SK-N-SH (cell line): Measurements from ENCODE around the gene IFNG-AS1. TPM values are rescaled to one million over a fixed set of nuclear protein-coding genes. Genes with fewer than 3 reads are reported as not detected.

ENCODE experiments used
- CTCF ChIA-PET: fragments of 300-600, 350-600 bp; formaldehyde crosslinking; extraction: SDS; loops from one replicate; lab custom pipeline; 2021; lab: Yijun Ruan, JAX
- POLR2A ChIA-PET: fragments of 350-600 bp; sonication (Branson Sonifier 250); formaldehyde crosslinking; extraction: SDS; loops from one replicate; lab custom pipeline; 2020; ENCODE audit warnings: antibody characterized with exemption, inconsistent platforms; lab: Yijun Ruan, JAX
- DNase-seq: peaks from one replicate; pipeline ENCODE4 v3.0.0; 2012
- H2AFZ ChIP-seq: fragments of 200-600 bp; sonication (generic); 2 replicates; pipeline ENCODE4 v1.8.1; 2016; ENCODE audit warnings: antibody characterized with exemption, mild to moderate bottlenecking, low read depth
- H3F3A ChIP-seq: fragments of 200-600 bp; sonication (generic); replicated peaks from 2 replicates; pipeline ENCODE3; 2016; ENCODE audit warnings: antibody characterized with exemption, mild to moderate bottlenecking; ENCODE audit not compliant: insufficient read depth
- H3K27ac ChIP-seq, 2 experiments: fragments of 200-500 bp in 1 of 2; fragments of 200-600 bp in 1 of 2; sonication (Bioruptor generic) in 1 of 2; sonication (generic), shearing (Covaris generic) in 1 of 2; 2 replicates each; pipeline versions ENCODE4 v1.5.1 to v1.6.1; 2014 to 2016; ENCODE audit warnings: low read depth in 2 of 2, inconsistent platforms in 1 of 2, low read length in 1 of 2, mild to moderate bottlenecking in 1 of 2, mixed read lengths in 1 of 2
- H3K27me3 ChIP-seq: fragments of 200-600 bp; sonication (generic), shearing (Covaris generic); 2 replicates; pipeline ENCODE4 v1.6.1; 2016; ENCODE audit warnings: mixed run types; ENCODE audit not compliant: insufficient read depth
- H3K36me3 ChIP-seq, 2 experiments: fragments of 200-500 bp in 1 of 2; fragments of 200-600 bp in 1 of 2; sonication (Bioruptor generic) in 1 of 2; sonication (generic) in 1 of 2; replicated peaks in 1 of 2; 2 replicates each; pipeline versions ENCODE3 to v1.5.1; 2014 to 2016; ENCODE audit warnings: low read length in 1 of 2, mild to moderate bottlenecking in 1 of 2; ENCODE audit not compliant: insufficient read depth in 2 of 2, control insufficient read depth in 1 of 2
- H3K4me1 ChIP-seq, 2 experiments: fragments of 200-500 bp in 1 of 2; fragments of 200-600 bp in 1 of 2; sonication (Bioruptor generic) in 1 of 2; sonication (generic), shearing (Covaris generic) in 1 of 2; 2 replicates each; pipeline versions ENCODE4 v1.5.1 to v1.6.1; 2014 to 2016; ENCODE audit warnings: low read depth in 1 of 2, low read length in 1 of 2, mixed run types in 1 of 2; ENCODE audit not compliant: insufficient read depth in 2 of 2, control insufficient read depth in 1 of 2
- H3K4me2 ChIP-seq: fragments of 200-600 bp; sonication (generic), shearing (Covaris generic); 2 replicates; pipeline ENCODE4 v1.6.1; 2017; ENCODE audit warnings: mixed run types
- H3K4me3 ChIP-seq, 2 experiments: fragments of 200-500 bp in 1 of 2; fragments of 200-600 bp in 1 of 2; sonication (Bioruptor generic) in 1 of 2; sonication (generic), shearing (Covaris generic) in 1 of 2; 2 replicates each; pipeline versions ENCODE4 v1.5.1 to v1.8.1; 2014 to 2016; ENCODE audit warnings: low read depth in 2 of 2, inconsistent platforms in 1 of 2, low read length in 1 of 2, mild to moderate bottlenecking in 1 of 2, mixed read lengths in 1 of 2, moderate library complexity in 1 of 2
- H3K79me2 ChIP-seq: fragments of 200-600 bp; sonication (generic); 2 replicates; pipeline ENCODE4 v1.8.1; 2017; ENCODE audit warnings: mild to moderate bottlenecking; ENCODE audit not compliant: insufficient read depth
- H3K9ac ChIP-seq: fragments of 200-600 bp; sonication (generic); 2 replicates; pipeline ENCODE4 v1.6.1; 2017; ENCODE audit warnings: mixed run types
- H3K9me2 ChIP-seq: fragments of 200-600 bp; sonication (generic); 2 replicates; pipeline ENCODE4 v1.6.1; 2017; ENCODE audit warnings: mixed run types
- H3K9me3 ChIP-seq: fragments of 200-600 bp; sonication (generic); 2 replicates; pipeline ENCODE4 v1.6.1; 2017; ENCODE audit warnings: mixed run types, mild to moderate bottlenecking, moderate library complexity
- H4K20me1 ChIP-seq: fragments of 200-600 bp; sonication (generic); 2 replicates; pipeline ENCODE4 v1.6.1; 2017; ENCODE audit warnings: mild to moderate bottlenecking, mixed run types; ENCODE audit not compliant: insufficient read depth
- CHD2 ChIP-seq: fragments of 150-350 bp; IDR thresholded peaks from 2 replicates; pipeline ENCODE4 v1.6.1; 2018; ENCODE audit warnings: low read length; ENCODE audit not compliant: partially characterized antibody
- EP300 ChIP-seq, 2 experiments: IDR thresholded peaks; 2 replicates each; pipeline versions ENCODE4 v1.4.0 to v1.6.1; 2012; ENCODE audit warnings: borderline replicate concordance in 1 of 2, low read depth in 1 of 2, low read length in 1 of 2
- EZH2phosphoT487 ChIP-seq: fragments of 200-600 bp; sonication (generic); IDR thresholded peaks from 2 replicates; pipeline ENCODE4 v1.6.1; 2017; ENCODE audit warnings: low read depth, mixed run types, mild to moderate bottlenecking, antibody characterized with exemption, moderate library complexity, borderline replicate concordance
- FOSL2 ChIP-seq: IDR thresholded peaks from 2 replicates; pipeline ENCODE4 v1.4.0; 2012; ENCODE audit warnings: low read depth, mild to moderate bottlenecking, moderate library complexity, borderline replicate concordance
- FOXJ3 ChIP-seq: sonication (generic); formaldehyde crosslinking; IDR thresholded peaks from 2 replicates; pipeline ENCODE4 v1.5.1; 2020; ENCODE audit warnings: mild to moderate bottlenecking, missing genetic modification reagents
- FOXM1 ChIP-seq: IDR thresholded peaks from 2 replicates; pipeline ENCODE4 v1.4.0; 2012; ENCODE audit warnings: low read depth, mild to moderate bottlenecking
- GATA2 ChIP-seq: sonication (generic); formaldehyde crosslinking; IDR thresholded peaks from 2 replicates; pipeline ENCODE4 v1.5.0; 2020; ENCODE audit warnings: mild to moderate bottlenecking, missing genetic modification reagents
- JUND ChIP-seq: IDR thresholded peaks from 2 replicates; pipeline ENCODE4 v1.4.0; 2012
- MEF2A ChIP-seq: IDR thresholded peaks from 2 replicates; pipeline ENCODE4 v1.4.0; 2012; ENCODE audit warnings: low read depth, borderline replicate concordance
- MXI1 ChIP-seq: IDR thresholded peaks from 2 replicates; pipeline ENCODE4 v1.6.1; 2012; ENCODE audit warnings: mild to moderate bottlenecking, low read depth, low read length, improper control_type of control experiment
- POLR2AphosphoS5 ChIP-seq: IDR thresholded peaks from 2 replicates; pipeline ENCODE4 v1.6.1; 2012; ENCODE audit warnings: low read depth, low read length
- RCOR1 ChIP-seq: fragments of 150-350 bp; IDR thresholded peaks from 2 replicates; pipeline ENCODE4 v1.6.1; 2017; ENCODE audit warnings: antibody characterized with exemption, low read length
- RFX5 ChIP-seq: IDR thresholded peaks from 2 replicates; pipeline ENCODE4 v1.6.1; 2012; ENCODE audit warnings: mild to moderate bottlenecking, improper control_type of control experiment, low read length
- RXRA ChIP-seq: IDR thresholded peaks from 2 replicates; pipeline ENCODE4 v1.4.0; 2012; ENCODE audit warnings: low read depth, mild to moderate bottlenecking, borderline replicate concordance
- SMC3 ChIP-seq: IDR thresholded peaks from 2 replicates; pipeline ENCODE4 v1.6.1; 2012; ENCODE audit warnings: low read depth, low read length, improper control_type of control experiment
- WGBS: methylation state at CpG from one replicate; pipeline ENCODE4 v1.1.6; 2017; ENCODE audit warnings: low lambda C conversion rate; 5-methylcytosine and 5-hydroxymethylcytosine counted together
- polyA plus RNA-seq, 3 experiments: library from polyadenylated mRNA; depleted of rRNA; stranded (reverse); fragments of >200 nt; gene quantifications; 2 replicates each; pipeline ENCODE4 v1.2.3, GENCODE V29; 2012
- TF ChIP-seq, protein P1 (sequence below): fragments of 200-600 bp; sonication (generic); IDR thresholded peaks from 2 replicates; pipeline ENCODE4 v1.6.1; 2017; ENCODE audit warnings: antibody characterized with exemption, mild to moderate bottlenecking, moderate library complexity
- TF ChIP-seq, protein P2 (sequence below): fragments of 150-350 bp; IDR thresholded peaks from 2 replicates; pipeline ENCODE4 v1.6.1; 2016; ENCODE audit warnings: mild to moderate bottlenecking, low read depth, low read length

Gene IFNG-AS1
- polyA plus RNA-seq, 1 of the 3 experiments (the other 2 are of a cell fraction), result not detected

DNA sequence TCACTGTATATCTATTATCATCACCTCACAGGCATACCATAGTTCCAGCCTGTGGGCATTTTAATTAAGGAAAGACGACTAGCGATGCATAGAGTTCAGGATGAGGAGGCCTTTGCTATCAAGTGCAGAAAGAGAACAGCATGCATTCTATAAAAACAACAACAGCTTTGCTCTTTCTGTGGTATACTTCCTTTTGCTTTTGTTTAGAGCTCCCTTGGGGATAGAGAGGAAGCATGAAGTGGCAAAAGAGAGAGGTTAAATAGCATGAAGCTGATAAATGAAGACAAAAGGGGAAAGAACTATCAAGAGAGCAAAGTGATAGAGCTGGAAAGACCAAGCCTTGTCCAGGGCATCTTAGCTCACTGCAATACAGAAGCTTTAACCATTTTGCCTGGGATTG lies 23.5 kb downstream of the IFNG-AS1 start:
- no peaks in the 10 kb centered on the region for H4K20me1 ChIP-seq
- H3K9ac ChIP-seq, result no peak overlapping the region
- H3K36me3 ChIP-seq, result no peaks in the 10 kb centered on the region
- 88% methylated on average over 2 of the region's 2 CpGs for WGBS
- TF ChIP-seq CHD2, result no peak
- TF ChIP-seq RCOR1, result no peak
- TF ChIP-seq, protein P1, sequence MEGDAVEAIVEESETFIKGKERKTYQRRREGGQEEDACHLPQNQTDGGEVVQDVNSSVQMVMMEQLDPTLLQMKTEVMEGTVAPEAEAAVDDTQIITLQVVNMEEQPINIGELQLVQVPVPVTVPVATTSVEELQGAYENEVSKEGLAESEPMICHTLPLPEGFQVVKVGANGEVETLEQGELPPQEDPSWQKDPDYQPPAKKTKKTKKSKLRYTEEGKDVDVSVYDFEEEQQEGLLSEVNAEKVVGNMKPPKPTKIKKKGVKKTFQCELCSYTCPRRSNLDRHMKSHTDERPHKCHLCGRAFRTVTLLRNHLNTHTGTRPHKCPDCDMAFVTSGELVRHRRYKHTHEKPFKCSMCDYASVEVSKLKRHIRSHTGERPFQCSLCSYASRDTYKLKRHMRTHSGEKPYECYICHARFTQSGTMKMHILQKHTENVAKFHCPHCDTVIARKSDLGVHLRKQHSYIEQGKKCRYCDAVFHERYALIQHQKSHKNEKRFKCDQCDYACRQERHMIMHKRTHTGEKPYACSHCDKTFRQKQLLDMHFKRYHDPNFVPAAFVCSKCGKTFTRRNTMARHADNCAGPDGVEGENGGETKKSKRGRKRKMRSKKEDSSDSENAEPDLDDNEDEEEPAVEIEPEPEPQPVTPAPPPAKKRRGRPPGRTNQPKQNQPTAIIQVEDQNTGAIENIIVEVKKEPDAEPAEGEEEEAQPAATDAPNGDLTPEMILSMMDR, result no peak
- H3K4me3 ChIP-seq, result no peak overlapping the region
- no peaks in the 10 kb centered on the region for H3K9me3 ChIP-seq
- no peaks in the 10 kb centered on the region for H3K4me1 ChIP-seq
- no peak overlapping the region for H3K27ac ChIP-seq
- H2AFZ ChIP-seq, result no peak overlapping the region
- no peaks in the 10 kb centered on the region for H3K27me3 ChIP-seq
- H3K4me2 ChIP-seq, result no peak overlapping the region
- no peak for DNase-seq
- no peaks in the 10 kb centered on the region for H3K79me2 ChIP-seq
- CTCF ChIA-PET, result interaction anchor here (0.6 to 3.4 kb wide), 5 partner anchors 11 to 29 kb away, joined by 3 to 9 read pairs (median 4); no protein-coding TSS in a partner anchor
- no peaks in the 10 kb centered on the region for H3F3A ChIP-seq
- H3K9me2 ChIP-seq, result no peaks in the 10 kb centered on the region
- POLR2A ChIA-PET, result no interaction called here

DNA sequence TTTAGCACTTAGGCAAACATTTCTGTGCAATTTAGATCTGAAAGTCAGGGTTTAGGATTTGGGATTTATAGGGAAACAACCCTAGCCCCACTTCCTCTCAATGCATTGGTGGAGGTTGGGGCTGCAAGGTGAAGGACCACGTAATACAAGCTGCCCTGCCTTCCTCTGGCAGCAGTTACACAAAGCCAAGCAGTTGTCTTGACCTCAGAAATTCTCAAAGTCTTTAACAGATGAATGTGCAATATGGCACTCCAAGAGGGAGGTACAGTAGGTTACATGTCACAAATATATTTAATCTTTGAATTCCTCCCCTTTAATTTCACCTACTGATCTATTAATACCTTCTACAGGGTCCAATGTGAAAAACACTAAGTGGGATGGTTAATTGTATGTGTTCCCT lies 23.9 kb downstream of the IFNG-AS1 start:
- H2AFZ ChIP-seq, result no peak overlapping the region
- H3K4me3 ChIP-seq, result no peak overlapping the region
- H3K36me3 ChIP-seq, result no peaks in the 10 kb centered on the region
- no peaks in the 10 kb centered on the region for H3K9me2 ChIP-seq
- no peak overlapping the region for H3K4me2 ChIP-seq
- no peaks in the 10 kb centered on the region for H3K4me1 ChIP-seq
- H3K27ac ChIP-seq, result no peak overlapping the region
- POLR2A ChIA-PET, result no interaction called here
- no peaks in the 10 kb centered on the region for H3K27me3 ChIP-seq
- TF ChIP-seq JUND (no peak), RCOR1 (no peak), RFX5 (no peak), POLR2AphosphoS5 (no peak), FOXJ3 (CRISPR knock-in tag) (no peak), GATA2 (CRISPR knock-in tag) (no peak)
- H4K20me1 ChIP-seq, result no peaks in the 10 kb centered on the region
- no peaks in the 10 kb centered on the region for H3K79me2 ChIP-seq
- whole genome bisulfite sequencing, result 31% methylated on average over 1 of the region's 1 CpG
- CTCF ChIA-PET, result interaction anchor here (2.5 to 3.4 kb wide), 2 partner anchors 27 to 28 kb away, joined by 7 to 9 read pairs; no protein-coding TSS in a partner anchor
- no peak overlapping the region for H3K9ac ChIP-seq
- no peak for DNase-seq
- H3F3A ChIP-seq, result no peaks in the 10 kb centered on the region
- no peaks in the 10 kb centered on the region for H3K9me3 ChIP-seq

DNA sequence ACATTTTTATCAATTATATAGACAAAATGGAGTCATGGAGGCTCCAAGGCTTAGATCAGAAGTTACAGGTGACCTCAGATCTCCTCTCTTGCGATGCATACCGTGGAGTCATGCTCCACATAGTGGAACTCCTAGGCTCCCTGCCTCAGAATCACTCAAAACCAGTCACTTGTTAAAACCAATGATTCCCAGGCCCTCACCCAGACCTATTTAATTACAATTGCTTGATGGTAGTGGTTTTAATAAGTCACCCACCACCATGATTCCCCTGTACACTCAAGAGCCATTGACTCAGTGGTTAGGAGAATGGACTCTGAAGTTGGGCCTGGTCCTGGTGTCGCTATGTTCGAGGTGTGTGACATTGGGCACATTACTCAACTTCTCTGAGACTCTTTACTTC lies 26.9 kb downstream of the IFNG-AS1 start:
- Histone ChIP-seq H3K4me1 (no peaks in the 10 kb centered on the region), H3F3A (no peaks in the 10 kb centered on the region), H3K27ac (no peak overlapping the region), H4K20me1 (no peaks in the 10 kb centered on the region), H3K36me3 (no peaks in the 10 kb centered on the region), H3K9me2 (no peaks in the 10 kb centered on the region), H3K9ac (no peak overlapping the region), H2AFZ (no peak overlapping the region), H3K4me3 (no peak overlapping the region), H3K27me3 (no peaks in the 10 kb centered on the region)
- DNase-seq, result no peak
- WGBS, result 53% methylated on average over 4 of the region's 4 CpGs
- CTCF ChIA-PET, result interaction anchor here (2.6 kb wide), 1 partner anchor 25 kb away, joined by 6 read pairs; no protein-coding TSS in a partner anchor
- TF ChIP-seq, protein P2, sequence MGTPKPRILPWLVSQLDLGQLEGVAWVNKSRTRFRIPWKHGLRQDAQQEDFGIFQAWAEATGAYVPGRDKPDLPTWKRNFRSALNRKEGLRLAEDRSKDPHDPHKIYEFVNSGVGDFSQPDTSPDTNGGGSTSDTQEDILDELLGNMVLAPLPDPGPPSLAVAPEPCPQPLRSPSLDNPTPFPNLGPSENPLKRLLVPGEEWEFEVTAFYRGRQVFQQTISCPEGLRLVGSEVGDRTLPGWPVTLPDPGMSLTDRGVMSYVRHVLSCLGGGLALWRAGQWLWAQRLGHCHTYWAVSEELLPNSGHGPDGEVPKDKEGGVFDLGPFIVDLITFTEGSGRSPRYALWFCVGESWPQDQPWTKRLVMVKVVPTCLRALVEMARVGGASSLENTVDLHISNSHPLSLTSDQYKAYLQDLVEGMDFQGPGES, result no peak
- TF ChIP-seq MXI1 (no peak), MEF2A (no peak), RCOR1 (no peak), EP300 (IDR thresholded peaks at IDR 0.05; ENCODE audit: borderline replicate concordance in 1 of 2, low read depth in 1 of 2, low read length in 1 of 2) (no peak), EZH2phosphoT487 (no peak), FOXM1 (no peak), SMC3 (no peak), FOXJ3 (CRISPR knock-in tag) (no peak), FOSL2 (no peak), RXRA (no peak)
- TF ChIP-seq, protein P1, result no peak
- TF ChIP-seq, all 33 proteins: peak for 0
- H3K9me3 ChIP-seq, result no peaks in the 10 kb centered on the region
- POLR2A ChIA-PET, result no interaction called here
- H3K79me2 ChIP-seq, result no peaks in the 10 kb centered on the region
- no peak overlapping the region for H3K4me2 ChIP-seq
